ENCODE data around the gene ENTHD1.

ENTHD1 gene

GRCh38 chr22:39718921-39719475 lies 174.6 kb downstream of the ENTHD1 start:
- Histone ChIP-seq H3K4me3 (ENCODE audit: low read depth, low read length) (no peak overlapping the region), H3K9me3 (no peaks in the 10 kb centered on the region), H3K4me1 (no peaks in the 10 kb centered on the region), H3K27me3 (no peaks in the 10 kb centered on the region), H3K36me3 (no peaks in the 10 kb centered on the region)
- TF ChIP-seq, protein P1, sequence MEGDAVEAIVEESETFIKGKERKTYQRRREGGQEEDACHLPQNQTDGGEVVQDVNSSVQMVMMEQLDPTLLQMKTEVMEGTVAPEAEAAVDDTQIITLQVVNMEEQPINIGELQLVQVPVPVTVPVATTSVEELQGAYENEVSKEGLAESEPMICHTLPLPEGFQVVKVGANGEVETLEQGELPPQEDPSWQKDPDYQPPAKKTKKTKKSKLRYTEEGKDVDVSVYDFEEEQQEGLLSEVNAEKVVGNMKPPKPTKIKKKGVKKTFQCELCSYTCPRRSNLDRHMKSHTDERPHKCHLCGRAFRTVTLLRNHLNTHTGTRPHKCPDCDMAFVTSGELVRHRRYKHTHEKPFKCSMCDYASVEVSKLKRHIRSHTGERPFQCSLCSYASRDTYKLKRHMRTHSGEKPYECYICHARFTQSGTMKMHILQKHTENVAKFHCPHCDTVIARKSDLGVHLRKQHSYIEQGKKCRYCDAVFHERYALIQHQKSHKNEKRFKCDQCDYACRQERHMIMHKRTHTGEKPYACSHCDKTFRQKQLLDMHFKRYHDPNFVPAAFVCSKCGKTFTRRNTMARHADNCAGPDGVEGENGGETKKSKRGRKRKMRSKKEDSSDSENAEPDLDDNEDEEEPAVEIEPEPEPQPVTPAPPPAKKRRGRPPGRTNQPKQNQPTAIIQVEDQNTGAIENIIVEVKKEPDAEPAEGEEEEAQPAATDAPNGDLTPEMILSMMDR (IDR thresholded peaks at IDR 0.05; ENCODE audit: low read depth, low read length), result no peak
- DNase-seq, result no peak

- Histone ChIP-seq H3K27me3 (no peaks in the 10 kb centered on the region), H3K4me3 (ENCODE audit: low read depth, low read length) (no peak overlapping the region), H3K9me3 (no peaks in the 10 kb centered on the region), H3K36me3 (no peaks in the 10 kb centered on the region), H3K4me1 (no peaks in the 10 kb centered on the region)
- TF ChIP-seq, protein P1 (IDR thresholded peaks at IDR 0.05; ENCODE audit: low read depth, low read length), result no peak
- DNase-seq, result no peak
These were observed 175.4 kb downstream of the ENTHD1 start for GRCh38 chr22:39718206-39718605.

DNA sequence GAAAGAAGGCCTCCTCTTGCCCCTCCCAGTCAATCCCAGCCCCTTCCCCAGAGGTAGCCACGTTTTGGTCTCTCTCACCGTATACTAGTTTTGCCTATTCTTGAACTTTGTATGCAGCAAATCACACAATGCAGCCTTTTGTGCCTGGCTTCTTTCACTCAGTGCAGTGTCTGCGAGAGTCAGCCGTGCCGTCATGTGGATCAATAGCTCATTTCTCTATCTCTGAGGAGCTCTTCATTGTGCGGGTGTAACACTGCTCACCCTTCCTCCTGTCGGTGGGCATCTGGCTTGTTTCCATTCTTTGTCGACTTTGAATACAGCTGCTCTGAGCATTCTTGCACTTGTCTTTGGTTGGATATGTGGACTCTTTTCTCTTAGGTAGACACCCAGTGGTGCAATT lies 176.5 kb downstream of the ENTHD1 start:
- H3K9me3 ChIP-seq, result no peaks in the 10 kb centered on the region
- H3K4me3 ChIP-seq (ENCODE audit: low read depth, low read length), result no peak overlapping the region
- TF ChIP-seq, protein P1 (IDR thresholded peaks at IDR 0.05; ENCODE audit: low read depth, low read length), result no peak
- no peak for DNase-seq
- no peaks in the 10 kb centered on the region for H3K36me3 ChIP-seq
- H3K4me1 ChIP-seq, result no peaks in the 10 kb centered on the region
- no peaks in the 10 kb centered on the region for H3K27me3 ChIP-seq

- no peaks in the 10 kb centered on the region for H3K36me3 ChIP-seq
- no peaks in the 10 kb centered on the region for H3K9me3 ChIP-seq
- no peak overlapping the region for H3K4me3 ChIP-seq (ENCODE audit: low read depth, low read length)
- TF ChIP-seq, protein P1 (IDR thresholded peaks at IDR 0.05; ENCODE audit: low read depth, low read length), result no peak
- no peaks in the 10 kb centered on the region for H3K4me1 ChIP-seq
- DNase-seq, result no peak
- no peaks in the 10 kb centered on the region; the same call in 1 of the 2 replicates for H3K27me3 ChIP-seq
These were observed 177.0 kb downstream of the ENTHD1 start for GRCh38 chr22:39716534-39716933.

DNA sequence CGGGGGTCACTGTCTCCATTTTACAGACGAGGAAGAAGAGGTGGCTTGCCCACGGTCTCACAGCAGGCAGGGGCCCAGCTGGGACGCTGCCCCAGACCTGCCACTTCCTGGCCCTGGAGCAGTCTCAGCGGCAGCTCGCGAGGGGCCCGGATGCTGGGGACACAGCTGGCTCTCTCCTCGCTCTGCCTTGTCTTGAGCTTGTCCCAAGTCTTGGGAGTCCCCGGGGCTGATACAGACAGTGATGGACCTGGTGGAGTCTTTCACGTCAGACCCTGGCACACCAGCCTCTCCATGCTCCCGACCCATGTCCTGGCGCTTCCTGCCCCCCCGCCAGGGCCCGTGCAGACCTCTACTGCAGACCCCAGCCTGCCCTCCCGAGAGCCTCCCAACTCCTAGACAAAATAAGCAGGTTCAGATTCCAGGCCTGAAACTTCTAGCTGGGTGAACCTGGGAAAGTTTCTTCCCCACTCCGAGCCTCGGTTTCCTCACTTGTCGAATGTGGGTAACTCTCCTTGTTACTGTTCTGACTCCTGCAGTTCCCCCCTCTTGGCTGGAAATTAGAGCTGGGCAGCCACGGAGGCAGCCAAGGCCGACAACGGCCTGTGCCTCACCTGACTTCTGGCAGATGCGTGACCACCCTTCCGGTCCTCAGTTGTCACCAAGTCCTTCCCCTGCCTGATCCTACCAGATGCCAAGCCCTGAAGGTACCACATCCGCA lies 177.6 kb downstream of the ENTHD1 start:
- TF ChIP-seq, protein P1 (IDR thresholded peaks at IDR 0.05; ENCODE audit: low read depth, low read length), result no peak
- no peaks in the 10 kb centered on the region; the same call in 1 of the 2 replicates for H3K27me3 ChIP-seq
- no peak overlapping the region for H3K4me3 ChIP-seq (ENCODE audit: low read depth, low read length)
- DNase-seq, result no peak
- no peaks in the 10 kb centered on the region for H3K4me1 ChIP-seq
- H3K9me3 ChIP-seq, result no peaks in the 10 kb centered on the region
- H3K36me3 ChIP-seq, result no peaks in the 10 kb centered on the region

DNA sequence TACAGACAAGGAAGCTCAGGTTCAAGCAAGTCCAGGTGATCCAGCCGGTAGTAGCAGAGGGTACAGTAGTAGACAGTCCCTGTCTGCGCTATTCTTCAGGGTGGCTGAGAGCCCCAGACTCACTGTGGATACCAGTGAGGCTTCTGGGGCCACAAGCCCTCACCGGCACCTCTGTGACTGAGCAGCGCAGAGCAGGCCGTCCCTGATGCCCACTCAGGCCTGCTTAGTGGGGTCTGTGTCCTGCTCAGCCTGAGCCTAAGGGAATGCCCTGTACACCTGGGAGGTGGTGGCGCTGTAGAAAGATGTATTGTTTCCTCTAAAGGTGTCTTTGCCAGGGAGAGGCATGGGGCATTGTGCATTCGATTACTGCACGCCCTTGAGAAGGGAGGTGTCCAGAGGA lies 179.2 kb downstream of the ENTHD1 start:
- no peaks in the 10 kb centered on the region for H3K4me1 ChIP-seq
- H3K9me3 ChIP-seq, result no peaks in the 10 kb centered on the region
- H3K36me3 ChIP-seq, result no peaks in the 10 kb centered on the region
- H3K27me3 ChIP-seq, result no peaks in the 10 kb centered on the region; the same call in 1 of the 2 replicates
- DNase-seq, result no peak
- H3K4me3 ChIP-seq (ENCODE audit: low read depth, low read length), result no peak overlapping the region
- TF ChIP-seq, protein P1 (IDR thresholded peaks at IDR 0.05; ENCODE audit: low read depth, low read length), result no peak

Data from BE2C (cell line).